HFF-Myc (cell line): ENCODE data around the gene IL25.

Experiments
- DNase-seq: peaks from one replicate; pipeline ENCODE4 v3.0.0-alpha.2; 2011; ENCODE audit warnings: low read depth; ENCODE audit errors: extremely low read depth
- H3K4me3 ChIP-seq: replicated peaks from 2 replicates; pipeline ENCODE4 v1.5.1; 2011; ENCODE audit warnings: low read depth, mild to moderate bottlenecking, control low read depth, low read length
- CTCF ChIP-seq: IDR thresholded peaks from 2 replicates; pipeline ENCODE4 v1.5.1; 2012; ENCODE audit warnings: mild to moderate bottlenecking, low read depth, low read length, control low read depth; ENCODE audit errors: missing control alignments

IL25 gene

GRCh38 chr14:23359722-23360447, 12.7 kb upstream of the IL25 start:
- no peak overlapping the region for H3K4me3 ChIP-seq
- DNase-seq: no peak
- no peak for TF ChIP-seq CTCF

- TF ChIP-seq CTCF: no peak
- no peak for DNase-seq
- no peak overlapping the region for H3K4me3 ChIP-seq
Observed at GRCh38 chr14:23360496-23360895, 12.1 kb upstream of the IL25 start.

GRCh38 chr14:23361320-23361719, 11.3 kb upstream of the IL25 start:
- TF ChIP-seq CTCF: no peak
- no peak overlapping the region for H3K4me3 ChIP-seq
- DNase-seq: no peak

- DNase-seq: no peak
- TF ChIP-seq CTCF: no peak
- no peak overlapping the region for H3K4me3 ChIP-seq
Observed at GRCh38 chr14:23361763-23362162, 10.8 kb upstream of the IL25 start.

GRCh38 chr14:23362200-23362599, 10.4 kb upstream of the IL25 start:
- no peak for TF ChIP-seq CTCF
- no peak overlapping the region for H3K4me3 ChIP-seq

GRCh38 chr14:23364164-23365035, 8.2 kb upstream of the IL25 start:
- TF ChIP-seq CTCF: no peak
- H3K4me3 ChIP-seq: peak overlapping the region; percentile 53
- no peak for DNase-seq

More at GRCh38 chr14:23362200-23362599, 10.4 kb upstream of the IL25 start:
- no peak for DNase-seq
